PC-3 (cell line): Measurements from ENCODE around the gene TNFAIP3. TPM values are rescaled to one million over a fixed set of nuclear protein-coding genes. Genes with fewer than 3 reads are reported as not detected.

Experiments
- ATAC-seq: fragments of 200-7000 bp; cut with Tn5 transposase; 2 replicates; pipeline ENCODE4 v1.9.1; 2020; ENCODE audit warnings: mild to moderate bottlenecking, moderate library complexity
- BruUV-seq: library from RNA; stranded (reverse); fragments of 400-500 nt; replicated peaks from 2 replicates; lab custom pipeline; 2021; lab: Mats Ljungman, UMichigan
- CTCF ChIA-PET: fragments of 300-600 bp; sonication (Branson Sonifier 250); formaldehyde crosslinking; loops from one replicate; lab custom pipeline; 2022; ENCODE audit warnings: antibody characterized with exemption; lab: Charles Lee
- POLR2A ChIA-PET: fragments of 300-600 bp; sonication (Branson Sonifier 250); formaldehyde crosslinking; loops from one replicate; lab custom pipeline; 2022; ENCODE audit warnings: antibody characterized with exemption; ENCODE audit not compliant: unreplicated experiment; lab: Charles Lee
- DNase-seq: peaks from one replicate; pipeline ENCODE4 v3.0.0-alpha.2; 2015
- H2AFZ ChIP-seq: fragments of 300-600 bp; sonication (generic); 2 replicates; pipeline ENCODE4 v1.6.0; 2016; ENCODE audit warnings: antibody characterized with exemption, low read length
- H3F3A ChIP-seq: fragments of 300-600 bp; sonication (generic); one replicate; pipeline ENCODE4 v1.6.0; 2017; ENCODE audit warnings: antibody characterized with exemption, low read length, control low read depth, mild to moderate bottlenecking; ENCODE audit not compliant: unreplicated experiment
- H3K27ac ChIP-seq: fragments of 300-600 bp; sonication (generic); 2 replicates; pipeline ENCODE4 v1.5.1; 2016; ENCODE audit warnings: mild to moderate bottlenecking, low read length
- H3K27me3 ChIP-seq: fragments of 300-600 bp; sonication (generic); 2 replicates; pipeline ENCODE4 v1.6.1; 2016; ENCODE audit warnings: low read length, mixed read lengths
- H3K36me3 ChIP-seq: fragments of 300-600 bp; sonication (generic); 2 replicates; pipeline ENCODE4 v1.6.1; 2016; ENCODE audit warnings: low read depth, mixed run types, low read length, mixed read lengths
- H3K4me1 ChIP-seq: fragments of 300-600 bp; sonication (generic); 2 replicates; pipeline ENCODE4 v1.5.1; 2016; ENCODE audit warnings: low read length; ENCODE audit not compliant: insufficient read depth
- H3K4me2 ChIP-seq: fragments of 300-600 bp; sonication (generic); 2 replicates; pipeline ENCODE4 v1.6.0; 2016; ENCODE audit warnings: low read length
- H3K4me3 ChIP-seq: fragments of 300-600 bp; sonication (generic); 2 replicates; pipeline ENCODE4 v1.5.1; 2016; ENCODE audit warnings: mild to moderate bottlenecking, low read length, mixed read lengths
- H3K79me2 ChIP-seq: fragments of 300-600 bp; sonication (generic); 2 replicates; pipeline ENCODE4 v1.6.1; 2017; ENCODE audit warnings: low read length, mixed read lengths
- H3K9ac ChIP-seq: fragments of 300-600 bp; sonication (generic); 2 replicates; pipeline ENCODE4 v1.6.0; 2016; ENCODE audit warnings: mild to moderate bottlenecking, low read length
- H3K9me2 ChIP-seq: fragments of 300-600 bp; sonication (generic); replicated peaks from 2 replicates; pipeline ENCODE4 v1.6.1; 2016; ENCODE audit warnings: mixed run types, low read length, mixed read lengths
- H3K9me3 ChIP-seq: fragments of 300-600 bp; sonication (generic); 2 replicates; pipeline ENCODE4 v1.6.1; 2016; ENCODE audit warnings: low read length, mixed read lengths
- H4K20me1 ChIP-seq: fragments of 300-600 bp; sonication (generic); 2 replicates; pipeline ENCODE4 v1.6.1; 2016; ENCODE audit warnings: low read length, mixed read lengths
- CTCF ChIP-seq: fragments of 300-600 bp; sonication (generic); conservative IDR thresholded peaks from 2 replicates; pipeline ENCODE4 v1.5.1; 2017; ENCODE audit warnings: antibody characterized with exemption, low read depth, mild to moderate bottlenecking, low read length
- EZH2 ChIP-seq: fragments of 300-600 bp; sonication (generic); IDR thresholded peaks from one replicate; pipeline ENCODE4 v1.6.1; 2017; ENCODE audit warnings: antibody characterized with exemption, mild to moderate bottlenecking, low read length; ENCODE audit not compliant: unreplicated experiment
- EZH2phosphoT487 ChIP-seq: fragments of 300-600 bp; sonication (generic); IDR thresholded peaks from 2 replicates; pipeline ENCODE4 v1.6.1; 2018; ENCODE audit warnings: mild to moderate bottlenecking, antibody characterized with exemption, low read length, borderline replicate concordance
- intact Hi-C: fragments of 100-400 bp; cut with micrococcal nuclease; formaldehyde crosslinking; loops from 2 replicates; pipeline ENCODE4 v1.9.0; 2023
- total RNA-seq: library from RNA; depleted of rRNA; stranded (reverse); fragments of >200 nt; gene quantifications from 2 replicates; pipeline ENCODE4 v1.2.3, GENCODE V29; 2014

The TNFAIP3 gene
- total RNA-seq, 1 experiment from 2014 or later: 21.9 TPM

- Histone ChIP-seq H3K4me3 (no peak overlapping the region), H3K9me3 (no peaks in the 10 kb centered on the region), H3K9ac (no peak overlapping the region), H3K79me2 (no peaks in the 10 kb centered on the region), H4K20me1 (no peaks in the 10 kb centered on the region), H2AFZ (no peak overlapping the region), H3K27ac (no peak overlapping the region), H3K27me3 (no peaks in the 10 kb centered on the region), H3K9me2 (no peaks in the 10 kb centered on the region), H3K4me1 (no peaks in the 10 kb centered on the region), H3K4me2 (no peak overlapping the region), H3K36me3 (no peaks in the 10 kb centered on the region), H3F3A (no peaks in the 10 kb centered on the region)
- no TSS peak for BruUV-seq
- CTCF ChIA-PET: no interaction called here
- TF ChIP-seq EZH2: no peak
- TF ChIP-seq EZH2phosphoT487: no peak
- no peak for TF ChIP-seq CTCF
- ATAC-seq (no peak), DNase-seq (no peak)
- intact Hi-C loops: no loop called here
- POLR2A ChIA-PET: no interaction called here
Measured at GRCh38 chr6:137903933-137904821, 37.1 kb downstream of the TNFAIP3 start.

- no peaks in the 10 kb centered on the region for H3K79me2 ChIP-seq
- H3K4me3 ChIP-seq: no peak overlapping the region
- no peaks in the 10 kb centered on the region for H3K4me1 ChIP-seq
- DNase-seq: no peak
- no peak overlapping the region for H3K4me2 ChIP-seq
- POLR2A ChIA-PET: no interaction called here
- H3K9ac ChIP-seq: no peak overlapping the region
- intact Hi-C loops: no loop called here
- no peak for ATAC-seq
- no peak overlapping the region for H3K27ac ChIP-seq
- no peaks in the 10 kb centered on the region for H3K9me3 ChIP-seq
- TF ChIP-seq EZH2phosphoT487 (no peak), CTCF (no peak), EZH2 (no peak)
- H4K20me1 ChIP-seq: no peaks in the 10 kb centered on the region
- CTCF ChIA-PET: no interaction called here
- BruUV-seq: no TSS peak
- no peaks in the 10 kb centered on the region for H3K9me2 ChIP-seq
- no peaks in the 10 kb centered on the region for H3F3A ChIP-seq
- no peak overlapping the region for H2AFZ ChIP-seq
- H3K36me3 ChIP-seq: no peaks in the 10 kb centered on the region
- H3K27me3 ChIP-seq: no peaks in the 10 kb centered on the region
Measured at GRCh38 chr6:137904822-137905617, 38.0 kb downstream of the TNFAIP3 start.
